GM10266 (cell line): ENCODE data around the gene ARHGEF28.

Experiments
- DNase-seq: peaks from one replicate; pipeline ENCODE4 v3.0.0; 2012; ENCODE audit errors: extremely low spot score
- TF ChIP-seq, protein P1 (sequence below): IDR thresholded peaks from 2 replicates; pipeline ENCODE4 v1.5.1; 2012; ENCODE audit warnings: mild to moderate bottlenecking, low read depth; ENCODE audit not compliant: control insufficient read depth, insufficient read depth; ENCODE audit errors: missing control alignments

The ARHGEF28 gene

DNA sequence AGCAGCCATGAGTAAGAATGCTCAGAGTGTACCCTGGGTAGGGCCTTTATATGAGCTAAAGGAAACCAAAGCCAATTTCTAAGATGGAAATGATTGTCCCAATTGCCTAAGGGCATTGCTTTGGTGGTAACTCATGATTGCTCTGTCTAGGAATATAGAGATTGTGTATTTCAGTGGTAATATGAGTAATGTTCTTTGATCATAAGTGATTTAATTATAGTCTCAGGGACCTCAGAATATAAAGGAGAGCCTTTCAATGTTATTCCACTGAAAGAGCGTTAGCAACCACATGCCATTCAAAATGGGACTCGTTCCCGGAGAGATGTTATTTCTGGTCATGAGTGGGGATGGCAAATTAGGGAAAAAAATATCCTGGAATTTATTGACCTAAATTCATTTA, 340.5 kb downstream of the ARHGEF28 start:
- TF ChIP-seq, protein P1, sequence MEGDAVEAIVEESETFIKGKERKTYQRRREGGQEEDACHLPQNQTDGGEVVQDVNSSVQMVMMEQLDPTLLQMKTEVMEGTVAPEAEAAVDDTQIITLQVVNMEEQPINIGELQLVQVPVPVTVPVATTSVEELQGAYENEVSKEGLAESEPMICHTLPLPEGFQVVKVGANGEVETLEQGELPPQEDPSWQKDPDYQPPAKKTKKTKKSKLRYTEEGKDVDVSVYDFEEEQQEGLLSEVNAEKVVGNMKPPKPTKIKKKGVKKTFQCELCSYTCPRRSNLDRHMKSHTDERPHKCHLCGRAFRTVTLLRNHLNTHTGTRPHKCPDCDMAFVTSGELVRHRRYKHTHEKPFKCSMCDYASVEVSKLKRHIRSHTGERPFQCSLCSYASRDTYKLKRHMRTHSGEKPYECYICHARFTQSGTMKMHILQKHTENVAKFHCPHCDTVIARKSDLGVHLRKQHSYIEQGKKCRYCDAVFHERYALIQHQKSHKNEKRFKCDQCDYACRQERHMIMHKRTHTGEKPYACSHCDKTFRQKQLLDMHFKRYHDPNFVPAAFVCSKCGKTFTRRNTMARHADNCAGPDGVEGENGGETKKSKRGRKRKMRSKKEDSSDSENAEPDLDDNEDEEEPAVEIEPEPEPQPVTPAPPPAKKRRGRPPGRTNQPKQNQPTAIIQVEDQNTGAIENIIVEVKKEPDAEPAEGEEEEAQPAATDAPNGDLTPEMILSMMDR, result no peak
- no peak for DNase-seq

DNA sequence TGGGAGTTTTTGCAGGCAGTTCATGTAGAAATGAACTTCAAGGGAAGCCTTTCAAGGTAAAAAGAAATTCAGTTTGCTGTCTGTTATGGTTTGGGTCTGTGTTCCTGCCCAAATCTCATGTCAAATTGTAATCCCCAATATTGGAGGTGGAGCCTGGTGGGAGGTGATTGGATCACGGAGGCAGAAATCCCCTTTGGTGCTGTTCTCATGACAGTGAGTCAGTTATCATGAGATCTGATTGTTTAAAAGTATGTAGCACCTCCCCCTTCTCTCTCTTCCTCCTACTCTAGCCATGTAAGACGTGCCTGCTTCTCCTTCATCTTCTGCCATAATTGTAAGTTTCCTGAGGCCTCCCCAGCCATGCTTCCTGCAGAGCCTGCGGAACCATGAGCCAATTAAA, 341.4 kb downstream of the ARHGEF28 start:
- TF ChIP-seq, protein P1, result no peak
- no peak for DNase-seq

DNA sequence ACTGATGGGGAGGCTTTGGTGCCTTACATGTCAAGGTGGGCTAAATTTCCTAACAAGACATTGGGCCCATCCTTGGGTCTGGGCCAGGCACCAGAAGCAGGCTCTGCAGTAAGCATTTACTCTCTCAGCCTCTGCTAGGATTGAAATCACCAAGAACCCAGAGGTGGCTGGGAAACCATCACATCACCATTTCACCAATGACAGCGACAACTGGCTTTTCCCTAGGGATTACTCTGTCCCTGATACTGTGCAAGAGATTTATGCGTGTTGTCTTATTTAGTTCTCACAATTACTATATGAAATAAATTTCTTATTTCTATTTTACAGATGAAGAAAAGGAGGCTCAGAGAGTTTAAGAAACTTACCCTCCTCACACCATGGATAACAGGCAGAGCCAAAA, 342.2 kb downstream of the ARHGEF28 start:
- TF ChIP-seq, protein P1, result no peak
- DNase-seq, result no peak

DNA sequence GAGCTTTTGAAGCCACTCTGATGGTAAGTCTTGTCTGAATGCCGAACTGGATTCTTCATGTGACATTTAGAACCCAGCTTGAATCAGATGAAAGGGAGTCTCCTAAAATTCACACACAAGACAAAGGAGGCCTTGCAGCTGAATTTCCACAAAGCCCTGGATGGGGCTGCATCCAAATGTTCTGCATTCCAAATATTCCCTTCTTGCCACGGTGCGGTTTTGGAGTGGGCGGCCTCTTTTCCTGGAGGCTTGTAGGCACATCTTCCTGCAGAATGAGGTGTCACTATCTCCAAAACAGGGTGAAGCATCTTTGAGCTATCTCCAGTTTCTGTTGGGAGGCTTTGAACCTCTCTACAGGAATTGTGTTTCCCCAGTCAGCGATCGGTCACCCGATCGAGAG, 342.7 kb downstream of the ARHGEF28 start:
- TF ChIP-seq, protein P1, result no peak
- no peak for DNase-seq

DNA sequence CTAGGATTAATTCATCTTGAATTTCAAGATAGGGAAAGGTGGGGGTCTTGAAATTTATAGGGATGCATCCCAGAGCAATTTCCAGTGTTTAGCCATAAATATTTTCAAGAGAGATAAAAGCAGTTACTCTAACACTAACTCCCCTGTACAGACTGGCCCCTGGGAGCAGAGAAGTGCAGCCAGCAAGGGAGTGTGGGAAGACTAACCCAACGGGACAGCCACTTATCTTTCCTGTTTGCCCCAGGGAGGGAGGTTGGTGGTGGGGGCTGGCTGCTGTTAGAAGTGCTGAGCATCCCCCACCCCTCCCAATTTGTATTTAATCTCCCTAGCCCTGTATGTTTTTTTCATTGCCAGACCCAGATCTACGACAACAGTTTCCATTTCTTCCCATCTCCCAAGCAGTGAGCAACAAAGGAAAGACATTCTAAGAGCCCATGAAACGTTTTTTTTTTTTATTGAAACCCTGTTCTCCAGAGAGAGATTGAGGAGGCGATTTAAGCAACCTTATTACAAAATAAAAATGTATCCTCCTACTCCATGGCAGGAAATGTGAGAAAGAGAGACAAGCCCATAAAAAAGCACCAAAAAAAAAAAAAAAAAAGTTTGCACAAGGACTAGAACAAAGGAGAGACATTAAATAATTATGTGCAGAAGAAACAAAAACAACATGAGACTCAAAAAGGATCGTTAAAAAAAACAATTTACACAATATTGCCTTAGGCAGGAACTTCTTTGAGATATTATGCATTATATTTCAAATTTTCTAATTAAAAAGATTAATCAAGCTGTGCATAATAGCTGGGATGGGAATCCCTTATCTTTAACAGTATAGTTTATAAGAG, 343.4 kb downstream of the ARHGEF28 start:
- DNase-seq, result no peak
- TF ChIP-seq, protein P1, result no peak

DNA sequence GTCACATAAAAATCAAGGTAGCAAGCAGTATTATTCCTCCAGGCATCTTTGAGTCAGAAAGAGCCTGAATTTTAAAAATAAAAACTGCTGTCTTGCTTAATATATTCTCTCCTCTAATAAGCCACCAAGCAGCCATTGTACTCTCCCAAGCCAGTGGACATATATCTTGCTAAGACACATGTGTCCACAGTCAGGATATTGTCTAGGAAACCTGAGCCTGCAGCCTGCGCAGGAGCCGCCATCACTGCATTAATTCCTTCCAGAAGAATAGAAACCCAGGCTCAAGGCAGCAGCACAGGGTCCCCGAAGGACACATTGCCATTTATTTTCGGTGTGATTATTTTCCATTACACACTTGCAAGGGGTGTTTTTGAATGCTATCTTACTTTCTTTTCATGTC, 345.3 kb downstream of the ARHGEF28 start:
- no peak for DNase-seq
- TF ChIP-seq, protein P1, result no peak

DNA sequence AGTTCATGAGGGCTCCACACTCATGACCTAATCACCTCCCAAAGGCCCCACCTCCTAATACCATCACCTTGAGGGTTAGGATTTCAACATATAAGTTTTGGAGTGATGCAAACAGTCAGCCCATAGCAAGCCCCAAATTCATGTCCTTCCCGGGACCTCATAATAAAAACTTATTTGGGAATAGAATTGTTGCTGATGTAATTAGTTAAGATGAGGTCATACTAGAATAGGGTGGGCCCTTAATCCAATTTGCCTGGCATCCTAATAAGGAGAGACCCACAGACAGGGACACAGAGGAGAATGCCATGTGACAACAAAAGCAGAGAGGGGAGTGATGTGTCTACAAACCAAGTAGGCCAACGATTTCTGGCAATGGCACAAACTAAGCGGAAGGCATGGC, 347.1 kb downstream of the ARHGEF28 start:
- no peak for DNase-seq
- TF ChIP-seq, protein P1, result no peak
